ENCODE data around the gene NOX3.

- TF ChIP-seq CTCF (IDR thresholded peaks at IDR 0.05; ENCODE audit: borderline replicate concordance, extremely low read depth, low read length, poor library complexity, severe bottlenecking), result no peak
- TF ChIP-seq EZH2 (IDR thresholded peaks at IDR 0.05; ENCODE audit: borderline replicate concordance, low read depth, low read length, severe bottlenecking), result no peak
Measured at GRCh38 chr6:155450240-155450581, 5.4 kb downstream of the NOX3 start.

All from DND-41 (cell line).